Prostate gland (tissue), 2 donors: ENCODE measurements around the gene ACTL8.

Experiments used
- CTCF ChIP-seq, 4 experiments: fragments of 200-600 bp in 2 of 4; fragments of 450-650 bp in 2 of 4; sonication (generic) in 2 of 4; IDR thresholded peaks; 1 replicate in 3 of 4; 2 replicates in 1 of 4; pipeline ENCODE4 v1.5.1; 2016 to 2019; ENCODE audit warnings: antibody characterized with exemption in 4 of 4, mild to moderate bottlenecking in 2 of 4, moderate library complexity in 2 of 4
- POLR2A ChIP-seq: fragments of 450-650 bp; IDR thresholded peaks from one replicate; pipeline ENCODE4 v1.6.1; 2016; ENCODE audit warnings: antibody characterized with exemption, mild to moderate bottlenecking
- POLR2AphosphoS5 ChIP-seq: sonication (generic); formaldehyde crosslinking; IDR thresholded peaks from one replicate; pipeline ENCODE4 v1.6.1; 2017; ENCODE audit warnings: antibody characterized with exemption

- TF ChIP-seq CTCF (IDR thresholded peaks at IDR 0.05) (no peak), POLR2A (no peak), POLR2AphosphoS5 (no peak)
These were observed 8.3 kb downstream of the ACTL8 start for GRCh38 chr1:17763417-17763816.
